Glomerular endothelial cell (primary cell): ENCODE data around the gene ERVMER34-1. TPM values are rescaled to one million over a fixed set of nuclear protein-coding genes. Genes with fewer than 3 reads are reported as not detected.

ENCODE experiments used
- total RNA-seq: library from RNA; depleted of rRNA; stranded (reverse); fragments of >200 nt; gene quantifications from 2 replicates; pipeline ENCODE4 v1.2.3, GENCODE V29; 2015

Gene ERVMER34-1
- total RNA-seq, 1 donor from 2014 or later: 0.23 TPM

Other genes with a start within 250 kb of the ERVMER34-1 start
- 9.8 and 14.1 TPM in 2 replicates for gene USP46, start 92.1 kb downstream of the ERVMER34-1 start, total RNA-seq
- gene RASL11B, start 110.9 kb upstream of the ERVMER34-1 start, total RNA-seq: 0.58 TPM in 1 of 2 replicates, not detected in the other